Measurements from ENCODE around the gene PIGBOS1. TPM values are rescaled to one million over a fixed set of nuclear protein-coding genes. Genes with fewer than 3 reads are reported as not detected.

PIGBOS1 gene
- polyA plus RNA-seq, 1 of the 3 experiments (the other 2 are of a cell fraction), result 18.2 TPM

DNA sequence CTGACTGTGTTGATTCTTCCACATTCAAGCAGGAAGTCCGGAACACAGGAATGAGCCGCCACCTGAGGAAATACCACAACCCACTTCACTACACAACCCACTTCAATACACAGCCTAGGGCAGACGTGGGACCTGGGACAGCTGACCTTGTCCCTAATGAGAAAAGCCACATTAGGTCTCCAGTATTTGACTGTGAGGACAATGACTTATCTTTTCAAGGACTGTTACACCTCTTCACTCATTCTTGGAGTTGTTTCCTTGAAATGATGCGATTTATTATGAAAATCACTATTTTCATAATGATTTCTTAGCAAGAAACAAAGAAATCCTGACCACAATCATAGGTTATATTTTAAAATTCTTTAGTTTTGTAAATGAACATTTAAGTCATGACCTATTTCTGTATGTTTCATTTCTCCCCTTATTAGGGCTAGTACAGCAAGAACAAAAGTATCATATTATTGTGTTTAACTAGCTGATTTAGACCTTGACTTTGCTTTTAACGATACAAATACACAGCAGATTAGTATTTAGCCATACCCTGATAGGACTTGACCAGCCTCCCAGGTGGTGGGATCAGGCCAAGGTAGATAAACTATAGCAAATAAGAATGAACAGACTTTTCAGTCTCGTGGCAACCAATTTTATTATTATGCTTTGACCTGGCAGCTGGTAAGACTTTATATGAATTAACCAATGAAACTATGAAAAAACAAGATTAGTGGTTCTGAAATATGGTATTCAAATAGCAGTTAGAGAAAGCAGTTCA lies 35.4 kb downstream of the PIGBOS1 start:
- DNase-seq, result no peak
- no peak overlapping the region for H2AFZ ChIP-seq (ENCODE audit: low read depth)
- no peaks in the 10 kb centered on the region for H3K27me3 ChIP-seq (ENCODE audit: insufficient read depth)
- H3K4me1 ChIP-seq (ENCODE audit: control insufficient read depth in 1 of 2, insufficient read depth in 2 of 2, low read depth in 1 of 2, low read length in 1 of 2), result peaks cover 0 to 25% of the 10 kb centered on the region in 2 experiments; a peak in 2 of 4 replicates
- peaks cover 4% of the 10 kb centered on the region; the same call in 1 of the 2 replicates for H3K79me2 ChIP-seq (ENCODE audit: insufficient read depth)
- H3K4me2 ChIP-seq, result no peak overlapping the region
- H3K9me2 ChIP-seq, result no peaks in the 10 kb centered on the region
- 91% methylated on average over 6 of the region's 6 CpGs for WGBS (ENCODE audit: low lambda C conversion rate)
- ChIA-PET POLR2A (no interaction called here), CTCF (no interaction called here)
- H3F3A ChIP-seq (replicated peaks; ENCODE audit: insufficient read depth), result peaks cover 6% of the 10 kb centered on the region
- TF ChIP-seq FOXM1 (IDR thresholded peaks at IDR 0.05; ENCODE audit: low read depth) (no peak), GATA2 (CRISPR knock-in tag; IDR thresholded peaks at IDR 0.05) (no peak), ELF1 (IDR thresholded peaks at IDR 0.05) (no peak), FOSL2 (IDR thresholded peaks at IDR 0.05; ENCODE audit: borderline replicate concordance, low read depth) (no peak), POLR2AphosphoS5 (IDR thresholded peaks at IDR 0.05; ENCODE audit: low read depth, low read length) (no peak), NRF1 (IDR thresholded peaks at IDR 0.05; ENCODE audit: low read depth, low read length) (no peak), RCOR1 (IDR thresholded peaks at IDR 0.05; ENCODE audit: low read length) (no peak), EP300 (IDR thresholded peaks at IDR 0.05; ENCODE audit: borderline replicate concordance in 1 of 2, low read depth in 1 of 2, low read length in 1 of 2) (no peak)
- TF ChIP-seq, protein P1, sequence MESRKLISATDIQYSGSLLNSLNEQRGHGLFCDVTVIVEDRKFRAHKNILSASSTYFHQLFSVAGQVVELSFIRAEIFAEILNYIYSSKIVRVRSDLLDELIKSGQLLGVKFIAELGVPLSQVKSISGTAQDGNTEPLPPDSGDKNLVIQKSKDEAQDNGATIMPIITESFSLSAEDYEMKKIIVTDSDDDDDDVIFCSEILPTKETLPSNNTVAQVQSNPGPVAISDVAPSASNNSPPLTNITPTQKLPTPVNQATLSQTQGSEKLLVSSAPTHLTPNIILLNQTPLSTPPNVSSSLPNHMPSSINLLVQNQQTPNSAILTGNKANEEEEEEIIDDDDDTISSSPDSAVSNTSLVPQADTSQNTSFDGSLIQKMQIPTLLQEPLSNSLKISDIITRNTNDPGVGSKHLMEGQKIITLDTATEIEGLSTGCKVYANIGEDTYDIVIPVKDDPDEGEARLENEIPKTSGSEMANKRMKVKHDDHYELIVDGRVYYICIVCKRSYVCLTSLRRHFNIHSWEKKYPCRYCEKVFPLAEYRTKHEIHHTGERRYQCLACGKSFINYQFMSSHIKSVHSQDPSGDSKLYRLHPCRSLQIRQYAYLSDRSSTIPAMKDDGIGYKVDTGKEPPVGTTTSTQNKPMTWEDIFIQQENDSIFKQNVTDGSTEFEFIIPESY (IDR thresholded peaks at IDR 0.05; ENCODE audit: borderline replicate concordance, low read depth), result no peak
- TF ChIP-seq, protein P2, sequence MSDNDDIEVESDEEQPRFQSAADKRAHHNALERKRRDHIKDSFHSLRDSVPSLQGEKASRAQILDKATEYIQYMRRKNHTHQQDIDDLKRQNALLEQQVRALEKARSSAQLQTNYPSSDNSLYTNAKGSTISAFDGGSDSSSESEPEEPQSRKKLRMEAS (IDR thresholded peaks at IDR 0.05; ENCODE audit: low read depth), result no peak
- TF ChIP-seq, protein P3, sequence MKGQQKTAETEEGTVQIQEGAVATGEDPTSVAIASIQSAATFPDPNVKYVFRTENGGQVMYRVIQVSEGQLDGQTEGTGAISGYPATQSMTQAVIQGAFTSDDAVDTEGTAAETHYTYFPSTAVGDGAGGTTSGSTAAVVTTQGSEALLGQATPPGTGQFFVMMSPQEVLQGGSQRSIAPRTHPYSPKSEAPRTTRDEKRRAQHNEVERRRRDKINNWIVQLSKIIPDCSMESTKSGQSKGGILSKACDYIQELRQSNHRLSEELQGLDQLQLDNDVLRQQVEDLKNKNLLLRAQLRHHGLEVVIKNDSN (IDR thresholded peaks at IDR 0.05; ENCODE audit: borderline replicate concordance, low read depth), result no peak
- peak overlapping the region in 1 of 2 experiments; percentile 64; a peak in 1 of 4 replicates for H3K27ac ChIP-seq (ENCODE audit: low read depth in 2 of 2, low read length in 1 of 2)
- no peak overlapping the region for H3K4me3 ChIP-seq (ENCODE audit: low read depth in 2 of 2, low read length in 1 of 2)
- no peaks in the 10 kb centered on the region for H3K36me3 ChIP-seq (replicated peaks in 1 of 2; ENCODE audit: control insufficient read depth in 1 of 2, insufficient read depth in 2 of 2, low read length in 1 of 2)
- no peak overlapping the region for H3K9ac ChIP-seq
- no peaks in the 10 kb centered on the region for H3K9me3 ChIP-seq
- H4K20me1 ChIP-seq (ENCODE audit: insufficient read depth), result no peaks in the 10 kb centered on the region

DNA sequence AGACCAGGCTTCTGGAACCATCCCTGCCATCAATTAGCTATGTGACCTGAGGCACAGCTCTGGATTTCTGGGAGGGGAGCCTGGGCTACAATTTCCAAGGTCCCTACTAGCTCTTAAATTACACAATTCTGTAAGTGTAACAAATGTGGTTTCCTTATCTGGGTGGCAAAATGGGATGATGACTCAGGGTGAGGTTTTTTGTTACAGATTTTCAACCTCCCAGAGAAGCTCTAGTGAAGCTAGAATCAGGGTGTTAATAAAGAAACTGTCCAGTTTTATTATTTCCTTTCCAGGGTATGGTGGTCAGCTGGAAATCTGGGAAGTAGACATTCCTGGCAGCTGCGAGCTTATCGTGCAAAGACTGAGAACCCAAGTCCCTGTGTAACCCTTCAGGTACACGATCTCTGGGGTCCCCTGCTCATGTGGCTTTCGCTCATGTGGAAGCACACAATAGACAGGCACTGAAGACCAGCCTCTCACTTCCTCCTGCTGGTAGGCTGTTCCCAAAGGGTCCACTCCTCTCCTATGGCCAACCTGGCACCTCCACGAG lies 36.6 kb downstream of the PIGBOS1 start:
- TF ChIP-seq CHD2 (IDR thresholded peaks at IDR 0.05; ENCODE audit: low read length, partially characterized antibody) (peak; percentile 37), EZH2phosphoT487 (IDR thresholded peaks at IDR 0.05; ENCODE audit: borderline replicate concordance, low read depth) (no peak), JUND (IDR thresholded peaks at IDR 0.05) (0 out of 2 replicates have a peak, but pooled peaks have one; percentile 9), FOSL2 (IDR thresholded peaks at IDR 0.05; ENCODE audit: borderline replicate concordance, low read depth) (peak; percentile 20; the same call in 1 of the 2 replicates), EP300 (IDR thresholded peaks at IDR 0.05; ENCODE audit: borderline replicate concordance in 1 of 2, low read depth in 1 of 2, low read length in 1 of 2) (peak in 1 of 2 experiments; percentile 84; a peak in 2 of 4 replicates), GABPA (IDR thresholded peaks at IDR 0.05; ENCODE audit: low read depth) (no peak)
- TF ChIP-seq, protein P1 (IDR thresholded peaks at IDR 0.05; ENCODE audit: borderline replicate concordance, low read depth), result no peak
- H3F3A ChIP-seq (replicated peaks; ENCODE audit: insufficient read depth), result peaks cover 5% of the 10 kb centered on the region
- peaks cover 0 to 27% of the 10 kb centered on the region in 2 experiments; a peak in 2 of 4 replicates for H3K4me1 ChIP-seq (ENCODE audit: control insufficient read depth in 1 of 2, insufficient read depth in 2 of 2, low read depth in 1 of 2, low read length in 1 of 2)
- H3K9ac ChIP-seq, result no peak overlapping the region
- no peak overlapping the region for H2AFZ ChIP-seq (ENCODE audit: low read depth)
- no peaks in the 10 kb centered on the region for H3K27me3 ChIP-seq (ENCODE audit: insufficient read depth)
- no peaks in the 10 kb centered on the region for H3K36me3 ChIP-seq (replicated peaks in 1 of 2; ENCODE audit: control insufficient read depth in 1 of 2, insufficient read depth in 2 of 2, low read length in 1 of 2)
- H3K9me2 ChIP-seq, result no peaks in the 10 kb centered on the region
- no peaks in the 10 kb centered on the region for H4K20me1 ChIP-seq (ENCODE audit: insufficient read depth)
- H3K9me3 ChIP-seq, result no peaks in the 10 kb centered on the region
- peak overlapping the region; percentile 24 to 86; a peak in 3 of 4 replicates for H3K27ac ChIP-seq (ENCODE audit: low read depth in 2 of 2, low read length in 1 of 2)
- no peak overlapping the region for H3K4me2 ChIP-seq
- DNase-seq, result peak; percentile 46
- H3K4me3 ChIP-seq (ENCODE audit: low read depth in 2 of 2, low read length in 1 of 2), result no peak overlapping the region
- CTCF ChIA-PET, result interaction anchor here (0.7 to 1.6 kb wide), 8 partner anchors 8 to 157 kb away, joined by 3 to 6 read pairs (median 3); no protein-coding TSS in a partner anchor
- 82% methylated on average over 5 of the region's 5 CpGs for WGBS (ENCODE audit: low lambda C conversion rate)
- POLR2A ChIA-PET, result interaction anchor here (1.0 kb wide), 1 partner anchor 64 kb away, joined by 5 read pairs; no protein-coding TSS in a partner anchor
- no peaks in the 10 kb centered on the region for H3K79me2 ChIP-seq (ENCODE audit: insufficient read depth)
